NK-92 (cell line): ENCODE results near the gene CD151.

Experiments
- DNase-seq: peaks from one replicate; lab custom pipeline; 2025; ENCODE audit not compliant: unreplicated experiment; lab: John Stamatoyannopoulos, UW

Gene CD151

GRCh38 chr11:813072-813455 lies 19.7 kb upstream of the CD151 start:
- no peak for DNase-seq

- DNase-seq: no peak
Observed at GRCh38 chr11:813456-814096, 19.2 kb upstream of the CD151 start.

GRCh38 chr11:815675-816432 lies 16.9 kb upstream of the CD151 start:
- no peak for DNase-seq

GRCh38 chr11:816433-816779 lies 16.3 kb upstream of the CD151 start:
- no peak for DNase-seq

- no peak for DNase-seq
Observed at GRCh38 chr11:818396-819128, 14.2 kb upstream of the CD151 start, which contains the start of gene PNPLA2. Gene PNPLA2, plus strand, starts transcription at chr11:818914. Its CDS starts 805 bp downstream, at chr11:819719.

- peak; percentile 45 for DNase-seq
Observed at GRCh38 chr11:819129-819931, 13.4 kb upstream of the CD151 start.

- peak; percentile 72 for DNase-seq
Observed at GRCh38 chr11:819943-820649, 12.7 kb upstream of the CD151 start.

GRCh38 chr11:820655-821511 lies 11.9 kb upstream of the CD151 start:
- DNase-seq: no peak

GRCh38 chr11:821512-822371 lies 11.0 kb upstream of the CD151 start:
- DNase-seq: no peak

GRCh38 chr11:823441-824291 lies 9.1 kb upstream of the CD151 start:
- DNase-seq: no peak

GRCh38 chr11:824292-824880 lies 8.4 kb upstream of the CD151 start:
- no peak for DNase-seq

- DNase-seq: no peak
Observed at GRCh38 chr11:824942-825341, 7.8 kb upstream of the CD151 start.

- no peak for DNase-seq
Observed at GRCh38 chr11:825366-826226, 7.2 kb upstream of the CD151 start.

GRCh38 chr11:826227-826621 lies 6.5 kb upstream of the CD151 start:
- DNase-seq: no peak

- DNase-seq: no peak
Observed at GRCh38 chr11:826836-827145, 6.0 kb upstream of the CD151 start.

GRCh38 chr11:827146-827896 lies 5.4 kb upstream of the CD151 start:
- no peak for DNase-seq
